HG03175 (cell line): ENCODE measurements around the gene UBE2F.
"Not testable (repeated sequence)": the region's sequence is repeated elsewhere in the genome, so short reads cannot be mapped to it uniquely, and the experiment has no call there.

Source experiments
- ATAC-seq: cut with Tn5 transposase; IDR thresholded peaks from one replicate; pipeline ENCODE4 v1.9.1; 2021; ENCODE audit warnings: mild to moderate bottlenecking, moderate library complexity; ENCODE audit not compliant: unreplicated experiment

Gene UBE2F

DNA sequence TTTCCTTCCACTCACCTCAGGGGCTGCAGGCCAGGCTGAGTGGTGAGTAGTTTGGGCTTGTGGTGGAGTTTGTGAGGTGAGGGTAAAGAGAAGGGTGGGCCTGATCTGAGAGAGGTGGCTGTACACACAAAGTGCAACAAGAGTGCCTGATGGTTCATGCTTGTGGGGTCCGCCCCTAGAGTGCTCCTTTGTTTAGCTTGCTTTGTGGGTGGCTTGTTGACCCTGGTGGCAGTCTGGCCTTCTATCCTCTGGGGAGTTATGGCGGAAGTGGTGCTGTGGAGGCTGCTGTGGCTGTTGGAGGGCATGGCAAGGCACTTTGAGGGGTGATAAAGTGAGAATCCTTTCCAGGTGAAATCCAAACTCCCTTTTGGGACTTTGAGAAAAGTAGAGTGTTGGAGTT, 10.6 kb downstream of the UBE2F start:
- ATAC-seq = peak; percentile 56

DNA sequence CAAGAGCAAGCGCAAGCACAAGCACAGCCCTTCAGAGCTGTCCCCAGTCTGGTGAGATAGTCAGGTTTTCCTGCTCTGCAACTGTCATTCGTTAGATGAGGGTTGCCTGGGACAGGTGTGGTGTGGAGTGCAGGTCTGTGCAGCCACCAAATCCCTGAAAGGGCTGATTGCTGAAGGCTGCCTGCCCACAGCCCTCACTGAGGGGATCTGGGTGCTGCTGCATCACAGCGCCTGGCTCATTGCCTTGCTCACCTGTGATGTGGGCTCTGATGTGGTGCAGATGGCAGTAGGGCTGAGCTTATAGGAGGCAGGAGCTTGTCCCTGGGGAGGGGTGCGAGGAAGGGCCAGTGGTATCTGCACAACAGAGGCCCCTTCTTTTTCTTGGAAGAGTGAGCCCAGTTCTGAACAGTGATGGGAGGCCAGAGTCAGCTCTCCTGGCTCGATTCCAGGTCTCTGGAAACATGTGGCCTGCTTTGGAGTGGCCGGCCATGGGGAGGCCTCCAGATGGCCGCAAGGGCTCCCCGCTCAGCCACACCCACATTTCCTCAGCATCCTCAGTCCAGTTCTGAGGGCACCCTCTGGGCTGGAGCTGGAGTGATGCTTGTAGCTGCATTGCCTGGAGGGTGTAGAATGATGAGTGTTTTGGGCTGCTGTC, 11.4 kb downstream of the UBE2F start:
- ATAC-seq = no peak

DNA sequence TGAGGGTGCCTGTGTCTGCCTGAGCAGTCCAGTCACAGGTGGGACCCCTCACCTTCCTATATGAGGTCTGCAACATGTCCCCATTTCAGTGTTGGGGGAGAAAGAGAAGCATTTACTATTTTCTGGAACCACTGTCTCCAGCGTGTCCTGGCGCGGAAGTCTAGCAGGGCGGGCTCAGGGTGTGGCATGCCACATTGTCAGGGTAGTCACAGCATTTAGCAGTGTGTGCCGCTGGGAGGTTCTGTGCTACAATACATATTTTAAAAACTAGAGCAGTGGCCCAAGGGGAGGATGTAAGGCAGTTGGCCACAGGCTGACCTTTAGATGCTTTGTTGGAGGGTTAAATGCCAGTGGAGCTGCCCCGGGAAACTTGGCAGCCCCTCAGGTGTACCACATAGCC, 12.5 kb downstream of the UBE2F start:
- no peak for ATAC-seq

DNA sequence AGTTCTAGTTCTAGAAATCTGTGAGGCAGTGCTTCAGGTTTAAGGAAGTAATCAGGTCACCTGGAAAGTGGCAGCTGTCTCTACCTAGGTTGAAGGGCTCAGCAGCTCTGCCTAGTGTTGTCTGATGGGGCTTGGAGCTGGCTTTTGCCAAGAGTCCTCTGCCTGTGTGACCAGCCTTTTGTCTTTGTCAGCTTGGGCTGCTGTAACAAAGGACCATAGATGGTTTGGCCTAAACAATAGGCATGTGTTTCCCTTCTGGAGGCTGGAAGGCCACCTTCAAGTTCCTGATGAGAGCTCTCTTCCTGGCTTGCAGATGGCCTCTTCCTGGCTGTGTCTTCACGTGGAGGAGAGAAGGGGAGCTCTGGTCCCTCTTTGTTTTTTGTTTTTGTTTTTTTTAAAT, 13.3 kb downstream of the UBE2F start:
- no peak for ATAC-seq

GRCh38 chr2:237980751-237981150, 13.9 kb downstream of the UBE2F start:
- no peak for ATAC-seq

GRCh38 chr2:237981621-237982020, 14.8 kb downstream of the UBE2F start:
- ATAC-seq = not testable (repeated sequence)

DNA sequence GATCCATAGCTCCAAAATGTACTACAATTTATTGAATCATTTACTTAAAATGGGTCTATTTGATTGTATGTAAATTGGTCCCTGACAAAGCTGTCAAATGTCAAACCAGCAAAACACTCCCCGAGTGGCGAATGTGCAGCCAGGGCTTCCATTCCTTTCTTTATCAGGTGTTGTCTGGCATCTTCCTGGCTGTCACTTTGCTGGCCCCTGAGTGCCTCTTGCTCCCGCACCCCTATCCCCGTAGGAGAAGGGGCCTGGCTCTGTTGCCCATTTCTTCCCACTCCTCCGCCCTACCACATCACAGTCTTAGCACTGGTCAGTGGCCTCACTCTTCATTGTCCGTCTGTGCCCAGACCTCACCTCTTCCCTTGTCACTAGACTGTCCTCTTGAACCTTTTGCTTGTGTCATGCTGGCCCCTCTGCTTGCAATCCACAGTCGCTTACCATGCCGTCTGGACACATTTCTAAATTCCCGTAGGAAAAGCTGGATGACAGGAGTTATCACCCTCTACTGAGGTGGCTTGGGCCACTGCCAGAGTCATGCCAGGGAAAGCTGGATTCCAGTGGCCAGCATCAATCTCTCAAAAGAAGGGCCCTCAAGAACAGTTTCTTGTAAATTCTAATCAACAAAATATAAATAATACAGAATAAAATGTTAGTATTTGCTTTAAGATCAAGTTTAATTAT, 15.4 kb downstream of the UBE2F start:
- no peak for ATAC-seq

GRCh38 chr2:237983922-237984321, 17.1 kb downstream of the UBE2F start:
- no peak for ATAC-seq

DNA sequence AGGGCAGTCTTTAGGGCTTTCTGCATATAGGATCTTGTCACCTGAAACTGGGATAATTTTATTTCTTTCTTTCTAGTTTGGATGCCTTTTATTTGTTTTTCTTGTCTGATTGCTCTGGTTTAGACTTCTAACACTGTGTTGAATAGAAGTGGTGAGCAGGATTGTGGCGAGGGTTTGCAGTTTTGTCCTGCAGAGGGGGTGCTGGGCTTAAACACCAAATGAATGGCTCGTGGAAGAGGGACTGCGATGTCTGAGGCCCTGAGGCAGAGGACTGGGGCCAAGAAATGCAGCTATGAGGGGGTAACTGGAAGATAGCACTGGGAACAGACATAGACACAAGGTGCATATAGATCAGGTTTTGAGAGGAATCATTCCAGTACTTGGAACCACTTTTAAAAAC, 20.5 kb downstream of the UBE2F start:
- ATAC-seq = no peak

DNA sequence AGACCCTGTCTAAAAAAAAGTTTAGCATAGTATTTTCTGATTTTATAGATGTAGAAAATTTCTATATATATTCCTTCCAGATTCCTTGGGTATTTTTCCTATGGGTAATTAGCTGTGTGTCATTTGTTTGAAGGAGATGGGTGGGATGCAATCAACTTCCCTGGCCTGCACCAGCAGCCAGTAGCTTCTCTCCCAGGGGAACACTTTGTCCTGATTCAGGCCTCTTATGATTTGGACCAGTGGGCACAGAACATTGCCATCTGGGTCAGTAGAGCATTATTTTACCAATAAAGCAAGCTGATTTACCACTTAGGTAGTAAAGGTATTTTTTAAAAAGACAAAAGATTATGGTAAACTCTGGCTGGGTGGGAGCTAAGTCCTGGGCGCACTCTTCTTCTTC, 26.9 kb downstream of the UBE2F start:
- ATAC-seq = no peak

DNA sequence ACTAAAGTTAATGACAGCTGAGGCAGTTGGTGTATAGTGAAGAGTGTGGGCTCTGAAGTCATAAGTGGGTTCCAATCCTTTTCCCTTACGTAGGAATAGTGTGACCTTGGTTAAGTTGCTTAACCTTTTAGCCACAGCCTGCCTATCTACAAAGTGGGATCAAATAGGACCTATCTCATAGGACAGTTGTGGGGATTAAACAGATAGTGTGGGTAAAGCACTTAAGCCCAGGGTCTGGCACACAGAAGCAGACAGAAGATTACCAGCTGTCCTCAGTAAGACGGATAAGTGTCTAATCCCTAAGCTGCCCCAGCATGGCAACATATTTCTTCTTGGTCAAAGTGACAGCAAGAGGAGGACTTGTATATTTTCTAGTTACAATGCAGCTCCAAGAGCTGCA, 28.2 kb downstream of the UBE2F start:
- ATAC-seq = no peak

GRCh38 chr2:237996021-237996593, 29.3 kb downstream of the UBE2F start:
- ATAC-seq = no peak

DNA sequence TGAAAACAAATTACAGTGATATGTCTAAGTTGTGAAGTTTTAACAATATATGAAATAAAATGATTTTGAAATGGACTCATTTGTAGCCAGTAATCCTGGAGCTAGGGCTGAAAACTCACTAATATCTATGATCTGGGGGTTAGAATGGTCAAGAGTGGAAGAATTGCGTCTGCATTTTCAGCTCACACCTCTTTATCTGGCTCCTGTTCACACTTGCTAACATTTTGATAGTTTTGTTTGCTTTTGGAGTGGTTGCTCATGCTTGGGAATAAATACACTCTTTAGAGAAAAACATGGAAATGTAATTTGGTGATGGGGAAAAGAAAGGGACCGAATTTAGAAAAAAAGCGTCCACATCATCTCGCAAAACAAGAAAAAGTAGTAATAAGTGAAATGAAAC, 30.7 kb downstream of the UBE2F start:
- ATAC-seq = no peak

DNA sequence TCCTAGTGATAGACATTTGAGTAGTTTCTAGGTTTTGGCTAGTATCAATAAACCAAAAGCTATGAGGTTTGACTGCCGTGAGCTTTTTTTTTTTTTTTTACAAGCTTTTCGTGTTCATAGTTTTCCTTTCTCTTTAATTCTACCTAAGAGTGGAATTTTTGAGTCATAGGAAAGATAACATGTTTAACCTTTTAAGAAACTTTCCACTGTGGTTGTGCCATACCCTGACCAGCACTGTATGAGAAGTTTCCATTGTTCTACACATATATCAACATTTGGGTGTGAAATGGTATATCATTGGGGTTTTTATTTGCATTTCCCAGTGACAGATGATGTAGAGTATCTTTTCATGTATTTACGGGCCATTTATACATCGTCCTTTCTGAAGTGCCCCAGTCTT, 31.7 kb downstream of the UBE2F start:
- peak; percentile 96 for ATAC-seq

DNA sequence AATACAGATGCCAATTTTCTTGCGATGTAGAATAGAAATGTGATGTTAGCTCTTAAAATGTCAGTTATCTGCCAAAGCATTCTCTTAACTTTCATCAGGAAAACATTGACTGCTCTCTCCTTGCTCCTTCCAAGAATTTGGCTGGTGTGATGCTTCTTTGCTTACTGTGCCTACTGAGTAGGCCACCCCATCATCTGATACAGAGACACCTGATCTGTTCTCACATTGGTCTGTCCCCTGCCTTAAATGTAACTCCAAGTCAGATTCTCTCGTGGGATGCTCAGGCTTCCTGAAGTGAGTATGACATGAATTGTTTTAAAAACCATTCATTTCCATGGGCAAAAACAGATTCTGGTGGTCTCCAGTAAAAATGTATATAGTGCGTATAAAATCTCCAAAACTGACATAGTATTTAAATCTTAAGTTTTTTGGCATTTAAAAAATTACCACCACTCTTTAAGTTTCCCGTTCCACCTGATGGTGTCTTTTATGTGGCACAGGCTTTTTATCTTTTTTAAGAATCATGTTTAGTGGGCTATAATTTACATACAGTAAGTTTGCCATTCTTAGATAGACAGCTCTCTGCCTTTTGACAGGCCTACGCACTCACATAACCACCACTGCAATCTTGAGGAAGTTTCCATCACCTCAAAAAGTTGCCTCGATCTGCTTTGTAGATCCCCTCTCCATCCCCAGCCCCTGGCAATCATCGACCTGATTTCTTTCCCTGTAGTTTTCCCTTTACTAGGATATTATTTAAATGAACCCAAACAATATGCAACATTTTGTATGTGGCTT, 36.6 kb downstream of the UBE2F start:
- ATAC-seq = no peak

DNA sequence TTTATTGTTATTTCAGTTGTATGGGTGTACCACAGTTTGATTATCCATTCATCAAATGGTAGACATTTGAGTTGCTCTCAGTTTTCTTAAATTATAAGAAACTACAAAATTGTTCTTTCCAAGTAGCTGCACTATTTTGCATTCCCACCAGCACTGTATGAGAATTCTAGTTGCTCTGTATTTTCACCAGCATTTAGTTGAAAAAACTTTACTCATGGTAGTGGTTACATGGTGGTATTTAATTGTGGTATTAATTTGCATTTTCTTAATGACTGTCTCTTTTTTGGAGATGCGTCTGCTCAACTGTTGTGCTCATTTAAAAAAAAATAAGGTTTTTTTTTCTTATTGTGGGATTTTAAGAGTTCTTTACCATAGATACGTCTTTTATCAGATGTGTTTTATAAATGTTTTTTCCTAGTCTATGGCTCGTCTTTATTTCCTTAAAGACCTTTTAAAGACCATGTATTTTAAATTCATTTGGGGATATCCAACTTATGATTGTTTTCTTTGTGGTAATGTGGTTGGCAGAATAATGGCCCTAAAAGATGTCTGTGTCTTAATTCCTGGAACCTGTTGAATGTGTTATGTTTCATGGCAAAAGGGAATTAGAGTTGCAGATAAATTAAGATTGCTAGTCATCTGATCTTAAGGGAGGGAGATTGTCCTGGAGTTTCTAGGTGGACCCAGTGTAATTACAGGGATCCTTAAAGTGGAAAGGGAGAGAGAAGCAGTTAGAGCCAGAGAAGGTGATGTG, 37.4 kb downstream of the UBE2F start:
- no peak for ATAC-seq

DNA sequence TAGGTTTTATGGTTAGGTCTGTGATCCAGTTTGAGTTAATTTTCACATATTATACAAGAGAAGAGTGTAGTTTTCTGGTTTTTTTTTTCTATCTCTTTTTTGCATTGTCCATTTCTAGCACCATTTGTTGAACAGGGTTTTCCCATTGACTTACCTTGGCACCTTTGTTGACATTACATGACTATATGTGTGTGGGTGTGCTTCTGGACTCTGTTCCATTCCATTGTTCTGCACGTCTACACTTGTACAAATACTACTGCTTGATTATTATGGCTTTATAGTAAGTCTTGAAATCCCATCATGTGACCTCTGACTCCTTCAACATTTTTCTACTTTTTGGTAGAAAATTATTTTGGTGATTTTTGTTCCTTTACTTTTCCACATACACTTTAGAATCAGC, 38.7 kb downstream of the UBE2F start:
- no peak for ATAC-seq

GRCh38 chr2:238006510-238006909, 39.7 kb downstream of the UBE2F start:
- ATAC-seq = no peak

GRCh38 chr2:238007924-238008323, 41.1 kb downstream of the UBE2F start:
- ATAC-seq = no peak

GRCh38 chr2:238009563-238009962, 42.7 kb downstream of the UBE2F start:
- ATAC-seq = no peak

GRCh38 chr2:238010572-238010971, 43.8 kb downstream of the UBE2F start:
- no peak for ATAC-seq
